ENCODE measurements around the gene OCA2.

The OCA2 gene

DNA sequence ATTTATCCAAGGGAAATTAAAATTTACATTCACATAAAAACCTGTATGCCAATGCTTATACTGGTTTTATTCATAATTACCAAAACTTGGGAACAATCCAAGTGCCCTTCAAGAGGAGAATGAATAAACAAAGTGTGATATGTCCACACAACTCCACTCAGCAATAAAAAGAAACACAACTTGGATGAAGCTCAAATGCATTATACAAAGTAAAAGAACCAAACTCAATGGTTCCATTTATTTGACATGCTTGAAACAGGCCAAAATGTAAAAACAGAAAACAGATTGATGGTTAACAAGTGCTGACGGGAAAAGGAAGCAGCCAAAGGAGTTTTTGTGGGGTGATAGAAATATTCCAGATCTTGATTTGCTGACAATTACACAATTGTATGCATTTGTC, 23.5 kb downstream of the OCA2 start:
- no peak for DNase-seq

DNA sequence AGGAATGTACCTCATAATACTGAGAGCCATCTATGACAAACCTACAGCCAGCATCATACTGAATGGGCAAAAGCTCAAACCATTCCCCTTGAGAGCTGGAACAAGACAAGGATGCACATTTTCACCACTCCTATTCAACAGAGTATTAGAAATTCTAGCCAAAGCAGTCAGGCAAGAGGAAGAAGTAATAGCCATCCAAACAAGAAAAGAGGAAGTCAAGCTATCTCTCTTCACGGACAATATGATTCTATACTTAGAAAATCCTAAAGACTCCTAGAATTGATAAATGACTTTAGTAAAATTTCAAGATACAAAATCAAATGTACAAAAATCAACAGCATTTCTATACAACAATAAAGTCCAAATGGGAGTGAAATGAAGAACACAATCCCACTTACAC, 30.2 kb downstream of the OCA2 start:
- no peak for DNase-seq

- no peak for DNase-seq
Observed at GRCh38 chr15:28066231-28066630, 32.9 kb downstream of the OCA2 start.

DNA sequence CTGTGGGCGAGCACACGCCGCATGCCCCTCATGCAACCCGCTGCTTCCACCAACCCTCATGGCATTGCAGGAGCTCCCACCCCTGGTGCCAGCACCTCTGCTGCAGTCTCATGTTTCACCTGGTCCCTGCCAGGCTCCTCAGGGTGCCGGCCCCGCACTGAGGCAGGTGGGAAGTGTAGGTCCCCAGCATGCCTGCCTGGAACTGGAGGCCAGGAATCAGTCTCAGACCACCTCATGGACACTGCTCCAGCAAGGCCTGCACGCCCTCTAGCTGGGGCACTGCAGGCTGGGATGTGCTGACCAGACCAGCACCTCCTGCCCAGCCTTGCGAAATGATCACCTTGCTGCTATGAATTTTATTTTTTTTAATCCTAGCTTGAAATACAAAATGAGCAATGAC, 39.1 kb downstream of the OCA2 start:
- no peak for DNase-seq

DNA sequence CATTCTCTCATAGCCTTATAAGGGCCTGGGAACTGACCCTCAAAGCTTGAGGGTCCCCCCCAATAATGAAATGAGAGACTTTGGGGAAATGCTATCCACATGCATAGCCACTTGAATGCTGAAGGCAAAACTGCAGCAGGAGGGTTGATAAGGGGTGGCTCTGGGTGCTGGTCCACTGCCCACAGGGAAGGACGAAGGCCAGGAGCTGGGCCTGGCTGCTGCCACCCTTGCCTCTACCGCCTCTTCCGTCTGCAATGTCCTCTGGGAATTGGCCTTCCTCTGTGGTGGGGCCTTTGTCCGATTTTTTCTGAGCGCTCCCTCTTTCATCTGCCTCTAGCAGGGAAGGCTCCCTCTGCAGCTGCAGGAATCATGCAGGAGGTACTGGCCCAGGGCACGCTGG, 41.0 kb downstream of the OCA2 start:
- no peak for DNase-seq

GRCh38 chr15:28051955-28052633, 47.0 kb downstream of the OCA2 start:
- no peak for DNase-seq

DNA sequence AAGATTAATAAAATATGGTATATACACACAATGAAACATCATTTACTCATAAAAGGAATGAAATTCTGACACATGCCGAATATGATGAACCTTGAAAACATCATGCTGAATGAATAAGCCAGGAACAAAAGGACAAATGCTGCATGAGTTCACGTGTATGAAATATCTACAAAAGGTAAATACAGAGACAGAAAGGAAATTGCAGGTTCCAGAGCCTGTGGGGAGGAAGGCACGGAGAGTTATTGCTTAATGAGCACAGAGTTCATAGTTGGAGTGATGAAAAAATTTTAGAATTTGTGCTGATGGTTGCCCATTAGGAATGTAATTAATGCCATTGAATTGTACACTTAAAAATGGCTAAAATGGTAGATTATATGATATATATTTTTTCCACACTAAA, 49.5 kb downstream of the OCA2 start:
- DNase-seq: no peak

- DNase-seq: no peak
Observed at GRCh38 chr15:28047277-28047676, 51.8 kb downstream of the OCA2 start.

DNA sequence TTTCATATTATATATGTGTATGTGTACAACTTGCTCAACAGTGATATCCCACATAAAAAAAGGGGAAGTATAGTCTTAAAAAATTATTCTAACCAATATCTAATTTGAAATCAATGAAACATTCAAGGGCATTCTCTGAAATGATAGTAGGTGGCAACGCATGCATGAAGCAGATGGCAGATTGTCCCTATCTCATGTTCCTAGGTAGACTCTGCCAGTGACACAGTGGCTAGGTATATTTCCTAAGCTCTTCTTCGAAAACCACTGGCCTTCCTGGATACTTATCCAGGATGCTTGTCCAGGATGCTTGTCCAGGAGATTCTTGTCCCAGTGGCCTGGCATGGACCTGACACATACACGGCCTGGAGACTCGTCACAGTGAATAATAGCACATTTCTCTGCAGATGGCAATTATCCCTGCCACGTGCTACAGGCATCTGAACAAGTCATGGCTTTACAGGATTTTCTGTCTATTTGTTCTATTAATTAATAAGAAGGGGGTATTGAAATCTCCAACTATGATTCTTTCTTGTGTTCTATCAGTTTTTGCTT, 54.9 kb downstream of the OCA2 start:
- no peak for DNase-seq

GRCh38 chr15:28043691-28044091, 55.4 kb downstream of the OCA2 start:
- DNase-seq: no peak

DNA sequence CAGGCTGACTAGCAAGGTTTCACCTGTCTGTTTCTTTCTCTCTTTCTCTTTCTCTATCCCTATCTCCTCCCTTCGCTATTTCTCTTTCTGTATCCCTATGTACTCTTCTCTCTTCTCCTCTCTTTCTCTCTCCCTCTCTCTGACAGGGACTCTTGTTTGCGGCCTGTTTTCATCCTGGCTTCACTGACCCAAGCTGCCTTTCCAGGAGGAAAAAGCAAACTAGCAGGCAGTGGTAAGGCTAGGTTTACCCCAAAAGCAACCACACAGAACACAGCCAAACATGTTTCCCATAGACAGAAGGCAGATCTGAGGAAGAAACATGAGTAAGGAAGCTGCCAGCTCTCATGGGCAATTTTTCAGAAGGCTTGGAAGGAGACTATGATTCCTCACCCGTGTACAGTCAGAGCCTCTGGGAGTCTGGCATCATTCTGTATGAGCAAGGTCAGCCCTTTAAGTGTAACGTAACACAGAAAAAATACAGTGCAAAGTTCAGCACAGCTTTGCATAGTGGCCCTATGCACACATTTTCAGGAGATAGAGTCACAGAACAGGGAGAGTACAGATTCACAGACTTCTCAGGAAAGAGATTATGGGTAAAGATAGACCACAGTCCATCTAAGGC, 61.0 kb downstream of the OCA2 start:
- DNase-seq: no peak

DNA sequence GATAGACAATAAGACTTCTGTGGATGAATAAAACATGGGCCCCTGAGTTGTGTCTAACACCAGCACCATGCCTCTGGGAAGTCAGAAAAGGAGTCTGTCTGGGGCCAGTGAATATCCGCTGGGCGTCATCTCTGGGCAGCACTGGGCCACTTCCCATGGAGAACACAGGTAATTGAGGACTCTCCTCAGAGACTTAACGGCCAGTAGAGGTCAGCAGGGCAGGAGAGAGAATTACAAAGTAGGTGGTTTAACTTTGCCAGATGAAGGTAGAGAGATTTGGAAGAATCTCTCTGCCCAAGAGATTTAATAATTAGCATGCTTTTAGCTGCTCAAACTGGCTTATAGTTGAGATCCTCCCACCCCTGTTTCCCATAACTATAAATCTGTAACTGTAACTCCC, 65.7 kb downstream of the OCA2 start:
- DNase-seq: no peak

DNA sequence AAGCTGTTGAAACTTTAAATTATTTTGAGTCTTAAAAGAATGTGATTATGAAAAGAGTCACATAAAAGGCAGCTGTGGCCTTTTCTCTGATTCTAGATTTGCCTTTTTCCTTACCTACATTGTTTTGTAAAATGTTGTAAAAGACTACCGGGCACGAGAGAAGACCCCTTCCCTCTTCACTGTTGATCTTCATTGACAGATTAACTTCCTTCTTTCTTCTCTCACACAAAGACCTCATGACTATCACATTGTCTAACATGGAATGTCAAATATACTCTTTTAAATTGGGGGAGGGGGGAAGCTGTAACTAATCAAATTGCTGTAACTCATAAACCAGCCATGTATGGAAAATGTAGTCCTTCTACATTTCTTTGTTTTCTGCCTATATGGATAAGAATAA, 68.3 kb downstream of the OCA2 start:
- DNase-seq: no peak

- no peak for DNase-seq
Observed at GRCh38 chr15:28027714-28028076, 71.4 kb downstream of the OCA2 start.

- no peak for DNase-seq
Observed at GRCh38 chr15:28026764-28027713, 72.1 kb downstream of the OCA2 start.

DNA sequence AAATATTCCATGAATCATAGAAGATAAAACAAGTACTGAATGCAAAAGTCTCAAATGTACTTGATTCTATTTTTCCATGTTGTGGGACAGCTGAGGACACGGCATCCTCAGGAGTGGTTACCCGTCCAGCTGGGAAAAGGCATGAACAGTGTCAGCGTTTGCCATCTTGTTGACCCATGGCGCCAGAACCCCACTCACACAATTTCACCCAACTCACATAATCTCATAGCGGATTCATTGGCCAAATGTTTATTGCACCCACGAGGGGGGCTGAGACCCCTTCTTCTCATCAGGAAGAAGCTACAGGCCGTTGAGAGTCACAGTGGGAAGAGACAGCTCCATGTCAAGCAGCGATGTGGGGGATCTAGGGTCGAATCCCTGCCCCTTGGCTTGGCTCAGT, 72.9 kb downstream of the OCA2 start:
- DNase-seq: no peak

- DNase-seq: no peak
Observed at GRCh38 chr15:28025413-28025812, 73.7 kb downstream of the OCA2 start.

DNA sequence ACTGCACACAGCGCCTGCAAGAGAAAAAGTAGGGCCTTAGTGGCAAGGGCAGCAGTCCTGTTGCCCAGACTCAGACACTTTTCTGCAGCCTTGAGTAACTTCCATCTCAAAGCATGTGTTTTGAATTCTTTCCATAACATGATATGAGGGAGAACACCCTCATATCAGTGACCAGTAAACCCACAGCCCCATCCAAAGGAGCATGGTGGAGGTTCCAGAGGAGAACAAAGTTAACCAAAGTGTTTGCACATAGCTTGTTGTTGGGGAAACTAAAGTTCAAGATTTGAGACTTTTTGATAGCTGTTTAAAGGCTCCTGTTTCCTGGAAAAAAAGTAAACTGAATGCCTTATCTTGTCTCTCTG, 74.2 kb downstream of the OCA2 start:
- DNase-seq: no peak

DNA sequence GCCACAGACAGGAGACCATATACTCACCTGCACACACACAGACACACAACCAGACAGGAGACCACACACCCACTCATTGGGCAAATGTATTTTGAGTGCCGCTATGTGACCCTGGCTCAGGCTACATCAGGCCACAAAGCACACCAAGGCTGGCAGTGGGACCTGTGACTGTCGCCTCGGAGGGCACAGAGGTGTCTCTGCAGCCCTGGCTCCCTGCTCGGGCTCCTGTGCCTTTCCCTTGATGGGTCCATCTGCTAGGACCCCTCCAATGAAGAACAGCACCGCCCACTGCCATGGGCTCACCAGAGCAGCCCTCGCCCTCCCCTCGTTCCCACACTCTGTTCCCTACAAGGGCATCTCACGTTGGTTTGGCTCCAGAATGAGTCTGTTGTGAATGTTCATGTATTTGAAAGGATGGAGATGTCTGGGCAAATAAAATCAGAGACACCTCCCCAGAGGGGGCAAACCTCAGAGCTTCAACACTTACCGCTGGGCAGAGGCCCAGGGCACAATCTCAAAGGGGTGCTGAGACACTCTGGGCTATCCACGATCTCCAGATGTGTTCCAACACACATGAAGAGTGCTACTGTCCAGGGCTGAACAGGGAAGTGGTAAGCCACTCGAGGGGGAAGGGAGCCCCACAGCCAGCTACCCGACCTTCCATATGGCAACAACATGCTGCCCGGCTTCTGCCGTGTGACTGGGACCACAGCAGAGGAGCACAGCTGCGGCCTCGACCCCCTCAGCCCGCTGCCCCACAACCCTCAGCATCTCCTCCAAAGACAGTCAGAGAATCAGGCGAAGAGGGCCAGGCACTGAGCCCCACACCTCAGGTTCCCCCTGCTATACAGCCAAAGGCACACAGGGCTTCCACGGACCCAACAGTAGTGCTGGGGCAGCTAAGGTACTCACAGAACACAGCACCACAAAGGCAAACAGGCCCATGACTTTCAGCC, 74.9 kb downstream of the OCA2 start:
- no peak for DNase-seq

DNA sequence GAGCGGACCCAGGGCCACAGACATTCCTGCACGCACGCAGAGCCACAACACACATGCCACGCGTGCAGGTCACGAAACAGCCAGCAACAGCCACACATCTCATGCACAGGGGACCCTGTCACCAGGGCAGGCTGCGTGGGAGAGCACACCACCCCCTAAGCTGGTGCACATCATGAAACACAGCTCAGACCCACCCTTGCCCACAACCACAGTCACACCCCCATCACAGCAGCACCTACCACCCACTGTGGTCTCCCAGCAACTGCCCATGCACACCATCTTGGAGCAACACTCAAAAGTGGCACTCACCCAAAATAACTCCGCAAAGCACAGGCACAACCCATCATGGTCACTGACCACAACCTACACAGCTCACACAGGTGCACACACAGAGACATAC, 75.7 kb downstream of the OCA2 start:
- no peak for DNase-seq

DNA sequence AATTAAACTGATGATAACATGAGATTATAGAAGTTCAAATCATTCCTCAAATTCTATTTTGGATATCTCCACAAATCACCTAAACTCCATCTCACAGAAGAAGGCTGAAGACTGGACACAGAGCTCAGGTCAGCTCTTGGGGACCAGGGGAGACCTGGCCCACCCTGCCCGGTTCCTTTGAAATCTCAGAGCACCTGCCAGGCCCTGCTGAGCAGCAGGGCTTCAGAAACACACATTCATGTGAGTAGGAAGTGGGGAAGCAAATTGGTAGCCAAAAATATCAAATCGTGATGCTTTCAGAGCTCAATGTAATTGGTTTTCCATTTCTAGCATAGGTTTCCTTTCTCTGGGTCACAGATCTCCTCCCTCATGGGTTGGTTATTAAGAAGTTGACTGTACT, 76.2 kb downstream of the OCA2 start:
- DNase-seq: no peak

DNA sequence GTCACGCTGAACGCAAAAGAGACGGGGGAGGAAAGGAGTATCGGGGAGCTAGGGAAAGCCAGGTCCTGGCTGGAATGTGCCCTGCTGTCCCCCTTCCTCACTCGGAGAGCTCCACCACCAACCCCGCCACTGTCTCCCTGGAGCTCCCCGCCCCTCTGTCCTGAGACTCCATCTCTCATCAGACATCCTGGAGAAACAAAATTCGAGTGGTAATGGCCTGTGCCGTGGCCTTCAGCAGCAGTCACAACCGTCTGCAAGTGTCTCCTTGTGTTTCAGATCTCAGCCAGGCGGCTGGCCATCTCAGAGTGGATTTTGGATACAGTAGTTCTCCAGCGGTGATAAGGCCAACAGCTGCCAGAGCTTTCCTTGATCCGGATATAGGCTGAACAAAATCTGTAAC, 76.9 kb downstream of the OCA2 start:
- DNase-seq: no peak
